AG08395 (cell line): ENCODE data around the gene TTC39A.

Experiments
- DNase-seq: peaks from one replicate; pipeline ENCODE4 v3.0.0; 2012; ENCODE audit warnings: mixed read lengths, low spot score

The TTC39A gene

GRCh38 chr1:51297401-51298321 lies 32.7 kb downstream of the TTC39A start:
- no peak for DNase-seq

DNA sequence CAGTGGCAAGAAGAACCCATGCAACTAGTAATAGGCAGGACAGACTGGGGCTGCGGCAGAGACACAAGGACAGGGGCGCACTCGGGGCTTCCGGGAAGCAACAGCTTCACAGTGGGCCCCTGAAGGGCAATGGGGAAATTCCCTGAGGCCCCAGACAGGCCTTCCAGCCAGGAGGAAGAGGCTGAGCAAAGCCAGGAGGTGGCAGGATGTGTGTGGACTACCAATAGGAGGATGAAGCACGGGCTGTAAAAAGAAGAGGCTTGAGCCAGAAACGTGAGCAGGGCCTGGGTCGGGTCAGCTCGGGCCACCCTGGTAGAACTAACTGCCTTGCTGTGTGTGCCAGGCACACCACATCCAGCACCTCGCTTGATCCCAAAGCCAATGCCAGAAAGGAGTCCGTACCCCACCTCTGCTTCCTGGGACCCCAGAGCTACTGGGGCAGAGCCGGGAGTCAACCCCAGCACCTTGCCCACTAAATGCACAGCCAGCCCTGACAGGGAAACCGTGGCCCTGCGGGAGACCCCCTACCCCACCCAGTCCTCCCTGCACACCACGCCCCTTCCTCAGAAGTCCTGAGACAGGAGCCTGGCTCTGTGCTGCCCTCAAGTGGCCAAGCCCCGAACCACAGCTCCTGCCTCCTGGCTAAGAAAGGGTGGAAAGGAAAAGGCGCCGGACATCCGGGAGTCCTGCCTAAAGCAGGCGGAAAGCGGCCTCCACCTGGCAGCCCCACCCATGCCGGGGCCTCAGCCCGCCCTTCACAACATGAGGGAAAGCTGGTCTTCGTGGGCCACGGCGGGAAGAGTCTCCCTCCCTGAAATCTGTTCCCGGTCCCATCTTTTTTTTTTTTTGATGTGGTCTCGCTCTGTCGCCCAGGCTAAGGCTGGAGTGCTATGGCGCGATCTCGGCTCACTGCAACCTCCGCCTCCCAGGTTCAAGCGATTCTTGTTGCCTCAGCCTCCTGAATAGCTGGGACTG lies 33.7 kb downstream of the TTC39A start:
- peak; percentile 85 for DNase-seq

DNA sequence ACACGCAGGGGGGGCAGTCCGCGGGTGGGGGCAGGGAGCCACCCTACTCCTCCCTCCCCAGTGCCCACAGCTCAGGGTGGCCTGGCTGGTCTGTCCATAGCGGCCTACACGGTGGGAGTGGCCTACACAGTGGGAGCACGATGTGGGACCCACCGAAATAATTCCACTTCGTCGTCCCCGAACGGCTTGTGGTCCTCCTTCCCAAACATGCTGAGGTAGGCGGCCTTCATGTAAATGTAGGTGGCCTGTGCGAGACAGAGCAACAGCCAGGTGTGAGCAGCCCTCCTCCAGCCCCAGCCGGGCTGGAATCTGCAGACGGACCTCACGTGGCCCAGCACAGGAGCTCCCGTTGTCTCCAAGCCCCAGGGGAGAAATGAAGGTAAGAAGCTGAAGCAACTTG lies 34.4 kb downstream of the TTC39A start:
- DNase-seq, result no peak

DNA sequence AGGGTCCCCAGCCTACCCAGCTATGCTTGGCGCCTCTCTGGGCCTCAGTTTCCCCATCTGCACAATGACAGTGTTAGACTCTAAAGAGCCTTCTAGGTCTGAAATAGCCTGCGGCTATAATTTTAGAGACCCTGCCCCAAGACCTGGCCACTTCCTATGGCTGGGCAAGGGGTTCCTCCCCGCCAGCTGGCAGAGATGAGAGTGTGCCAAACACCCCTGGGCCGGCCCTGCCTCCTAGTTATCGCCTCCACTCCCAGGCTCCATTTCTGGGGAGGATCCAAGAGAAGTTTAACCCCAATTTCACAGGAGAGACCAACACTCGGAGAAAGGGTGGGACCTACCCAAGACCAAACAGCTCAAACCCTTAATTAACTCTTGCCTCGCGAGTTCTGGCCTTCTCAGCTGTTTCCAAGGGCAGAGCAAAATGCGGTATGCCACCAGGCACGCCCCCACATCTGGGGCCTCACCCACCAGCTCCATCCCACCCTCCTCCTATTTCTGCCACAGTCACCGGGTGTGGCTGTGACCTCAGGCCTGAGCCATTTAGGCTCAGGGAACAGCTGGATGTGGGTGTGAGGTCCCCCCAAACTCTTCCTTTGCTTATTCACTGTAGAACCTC lies 35.7 kb downstream of the TTC39A start:
- DNase-seq, result no peak

DNA sequence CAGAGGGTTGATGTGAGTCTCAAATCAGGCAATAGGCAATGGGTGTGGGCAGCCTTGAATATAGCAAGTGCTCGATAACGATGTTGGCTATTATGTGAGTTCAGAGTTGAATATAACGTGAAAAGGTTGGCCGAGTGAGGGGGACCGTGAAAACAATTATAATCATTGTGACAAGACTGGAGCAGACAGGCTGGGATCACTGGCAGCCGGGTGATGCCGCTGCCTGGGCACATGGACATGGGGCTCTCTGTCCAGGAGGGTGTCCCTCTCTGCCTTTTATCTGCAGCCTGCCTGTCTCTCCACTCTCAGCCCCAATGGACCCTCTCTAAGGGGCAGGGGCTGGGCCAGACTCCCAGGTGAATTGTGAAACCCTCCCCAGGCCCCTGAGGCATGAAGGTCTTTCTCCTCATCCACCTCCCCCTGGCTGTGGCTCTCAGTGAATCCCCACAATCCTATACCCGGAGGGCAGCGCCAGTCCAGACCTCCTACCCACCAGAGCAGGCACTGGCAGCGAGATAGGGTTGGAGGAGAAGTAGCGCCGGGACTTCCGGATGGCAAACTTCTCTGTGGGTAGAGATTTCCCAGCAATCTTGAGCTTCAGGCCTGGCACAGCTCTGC lies 36.4 kb downstream of the TTC39A start:
- no peak for DNase-seq

DNA sequence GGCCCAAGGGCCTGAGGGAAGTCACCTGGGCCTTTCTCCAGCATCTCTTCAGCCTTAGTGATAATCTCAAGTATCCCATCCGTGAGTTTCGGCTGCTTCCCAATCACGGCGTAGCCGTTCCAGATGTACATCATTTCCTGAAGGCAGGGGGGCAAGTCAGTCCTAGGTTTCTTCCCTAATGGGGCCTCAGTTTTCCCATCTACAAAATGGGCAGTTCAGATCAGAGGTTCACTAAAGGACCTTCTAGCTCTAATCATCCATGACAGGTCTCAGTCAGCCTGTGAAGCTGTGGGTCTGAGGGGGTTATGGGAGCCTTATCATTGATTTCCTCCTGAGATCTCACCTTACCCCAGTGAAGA lies 39.9 kb downstream of the TTC39A start:
- DNase-seq, result no peak

- DNase-seq, result no peak
These were observed 40.5 kb downstream of the TTC39A start for GRCh38 chr1:51289676-51290488.

- DNase-seq, result no peak
These were observed 41.8 kb downstream of the TTC39A start for GRCh38 chr1:51288578-51288977.

DNA sequence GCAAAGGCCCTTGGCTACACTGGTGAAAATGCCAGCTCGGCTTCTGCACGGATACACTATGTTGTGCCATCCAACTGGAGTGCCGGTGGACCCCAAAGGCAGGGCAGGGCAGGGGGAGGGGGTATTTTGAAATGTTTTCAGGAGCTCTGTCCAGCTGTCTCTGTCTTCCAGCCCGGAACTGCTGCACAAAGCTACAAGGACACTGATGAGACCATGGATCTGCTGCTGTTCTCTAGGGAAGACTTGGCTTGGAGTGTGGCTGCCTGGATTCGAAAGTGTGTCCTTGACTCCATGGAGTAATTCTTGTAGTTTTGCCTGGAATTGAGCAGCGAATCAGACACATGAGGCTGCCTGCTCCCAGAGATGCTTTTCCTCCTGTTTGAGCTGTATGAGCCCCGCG lies 42.4 kb downstream of the TTC39A start:
- no peak for DNase-seq

- no peak for DNase-seq
These were observed 45.3 kb downstream of the TTC39A start for GRCh38 chr1:51285055-51285454.

DNA sequence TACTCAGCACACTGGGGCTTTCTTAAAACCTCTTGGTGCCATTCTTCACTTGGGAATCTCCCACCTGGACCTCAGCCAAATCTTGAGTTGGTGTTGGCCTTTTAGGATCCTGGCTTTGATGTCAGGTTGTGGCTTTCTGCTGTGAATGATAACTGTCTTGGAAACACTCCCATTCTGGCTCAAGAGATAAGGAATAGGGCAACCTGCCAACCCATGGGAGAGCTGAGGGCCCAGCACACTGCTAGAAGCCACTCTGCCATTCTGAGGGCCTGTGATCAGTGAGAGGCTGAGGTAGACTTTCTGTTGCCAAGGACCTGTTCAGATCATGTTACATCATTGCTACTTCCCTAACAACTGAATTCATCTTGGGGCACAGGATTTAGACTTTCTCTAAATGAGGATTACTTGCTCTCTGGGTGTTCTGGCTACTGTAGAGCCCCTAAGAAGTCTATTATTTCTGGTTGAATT lies 45.8 kb downstream of the TTC39A start:
- no peak for DNase-seq

GRCh38 chr1:51283979-51284378 lies 46.4 kb downstream of the TTC39A start:
- no peak for DNase-seq

- no peak for DNase-seq
These were observed 47.8 kb downstream of the TTC39A start for GRCh38 chr1:51282605-51283004.

DNA sequence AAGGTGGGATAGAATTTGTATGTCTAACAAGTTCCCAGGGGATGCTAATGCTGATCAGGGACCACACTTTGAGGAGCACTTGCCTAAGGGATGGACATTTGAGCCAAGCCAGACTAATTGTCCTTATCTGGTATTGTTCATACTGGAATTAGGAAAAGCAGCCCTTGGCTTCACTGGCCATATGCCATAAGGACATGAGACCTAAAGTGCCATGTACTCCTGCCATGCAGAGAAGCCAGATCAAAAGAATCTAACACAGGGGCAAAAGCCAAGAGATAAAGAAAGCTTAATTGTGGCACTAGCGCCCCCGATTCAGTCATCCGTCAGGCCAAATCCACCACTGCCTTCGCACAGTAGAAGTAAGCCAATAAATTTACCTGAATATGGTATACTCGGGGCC lies 48.6 kb downstream of the TTC39A start:
- no peak for DNase-seq

DNA sequence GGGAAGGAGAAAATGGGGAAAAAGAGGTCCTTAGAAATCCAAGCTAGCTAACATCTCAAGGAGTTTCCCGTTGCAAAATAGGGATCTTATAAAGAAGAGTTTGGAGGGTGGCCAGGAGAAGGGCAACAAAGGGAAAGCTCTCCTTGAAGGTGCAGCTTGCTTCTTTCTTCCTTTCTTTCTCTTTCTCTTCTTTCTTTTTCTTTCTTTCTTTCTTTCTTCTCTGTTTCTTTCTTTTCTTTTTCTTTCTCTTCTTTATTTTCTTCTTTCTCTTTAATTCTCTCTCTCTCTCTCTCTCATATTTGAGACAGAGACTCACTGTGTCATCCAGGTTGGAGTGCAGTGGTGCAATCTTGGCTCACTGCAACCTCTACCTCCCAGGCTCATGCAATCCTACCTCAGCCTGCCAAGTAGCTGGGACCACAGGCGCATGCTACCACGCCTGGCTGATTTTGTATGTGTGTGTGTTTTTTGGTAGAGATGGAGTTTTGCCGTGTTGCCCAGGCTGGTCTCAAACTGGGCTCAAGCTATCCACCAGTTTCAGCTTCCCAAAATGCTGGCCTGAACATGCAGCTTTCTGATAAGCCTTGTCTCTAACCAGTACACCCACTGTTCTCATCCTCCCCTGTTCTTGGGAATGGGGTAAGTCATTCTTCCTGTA lies 49.9 kb downstream of the TTC39A start:
- DNase-seq, result no peak

DNA sequence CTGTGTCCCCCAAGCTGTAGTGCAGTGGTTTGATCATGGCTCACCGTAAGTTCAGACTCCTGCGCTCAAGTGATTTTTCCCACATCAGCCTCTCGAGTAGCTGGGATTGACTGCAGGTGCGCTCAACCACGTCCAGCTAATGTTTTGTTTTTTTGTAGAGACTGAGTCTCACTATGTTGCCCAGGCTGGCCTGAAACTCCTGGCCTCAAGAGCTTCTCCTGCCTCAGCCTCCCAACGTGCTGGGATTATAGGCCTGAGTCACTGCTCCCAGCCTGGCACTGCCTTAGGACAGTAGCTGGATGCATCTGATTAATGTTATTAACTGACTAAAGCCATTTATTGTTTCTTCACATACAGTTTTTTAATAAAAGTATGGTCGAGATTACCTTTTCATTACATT lies 54.1 kb downstream of the TTC39A start:
- no peak for DNase-seq

DNA sequence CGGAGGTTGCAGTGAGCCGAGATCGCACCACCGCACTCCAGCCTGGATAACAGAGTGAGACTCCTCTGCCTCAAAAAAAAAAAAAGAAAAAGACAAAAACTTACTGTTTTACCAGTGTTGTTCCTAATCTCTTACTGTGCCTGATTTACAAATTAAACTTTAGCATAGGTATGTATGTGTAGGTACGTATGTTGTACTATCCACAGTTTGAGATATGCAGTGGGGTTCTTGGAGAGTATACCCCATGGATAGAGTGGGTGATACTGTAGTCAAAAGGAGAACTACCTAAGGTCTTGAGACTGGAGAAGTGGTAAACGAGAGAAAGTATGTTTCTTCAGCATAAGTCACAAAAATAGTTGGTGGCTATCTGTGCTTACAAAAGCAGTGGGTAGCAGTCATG lies 55.7 kb downstream of the TTC39A start:
- DNase-seq, result no peak

- DNase-seq, result no peak
These were observed 57.4 kb downstream of the TTC39A start for GRCh38 chr1:51272916-51273315.

DNA sequence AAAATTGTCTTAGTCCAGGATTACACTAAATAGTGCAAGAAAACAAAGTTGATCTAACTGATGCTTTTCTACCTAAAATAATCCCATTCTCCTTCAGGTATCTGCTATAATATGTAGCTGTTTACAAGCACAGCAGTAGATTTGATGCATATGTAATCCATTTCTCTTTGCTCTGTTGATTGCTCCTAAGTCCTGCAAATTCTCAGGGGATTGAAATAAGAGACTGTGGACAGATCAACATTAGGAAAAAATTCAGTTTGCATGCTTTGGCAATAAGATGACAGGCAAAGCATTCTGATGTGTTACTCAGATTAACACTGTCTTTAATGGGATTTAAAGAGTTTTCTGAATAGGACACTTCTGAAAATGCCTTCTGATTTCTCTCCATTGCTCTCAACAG lies 59.6 kb downstream of the TTC39A start:
- peak; percentile 50 for DNase-seq

GRCh38 chr1:51268634-51269033 lies 61.7 kb downstream of the TTC39A start:
- DNase-seq, result peak; percentile 50
